Muscle layer of colon (tissue), 2 donors: ENCODE data around the gene AGAP1.

ENCODE experiments used
- H3K27ac ChIP-seq: one replicate; pipeline ENCODE4 v1.7.0; 2013; ENCODE audit warnings: low read depth, mild to moderate bottlenecking, low read length, moderate library complexity
- H3K27me3 ChIP-seq, 2 donors: one replicate each; pipeline ENCODE4 v1.7.0; 2013; ENCODE audit warnings: low read length in 2 of 2, mild to moderate bottlenecking in 2 of 2; ENCODE audit not compliant: insufficient read depth in 2 of 2, control insufficient read depth in 1 of 2
- H3K36me3 ChIP-seq: one replicate; pipeline ENCODE4 v1.7.0; 2013; ENCODE audit warnings: mild to moderate bottlenecking, low read length; ENCODE audit not compliant: insufficient read depth
- H3K4me1 ChIP-seq: one replicate; pipeline ENCODE4 v1.7.0; 2013; ENCODE audit warnings: mild to moderate bottlenecking, low read length; ENCODE audit not compliant: insufficient read depth
- H3K4me3 ChIP-seq, 2 donors: one replicate each; pipeline ENCODE4 v1.7.0; 2013; ENCODE audit warnings: low read length in 2 of 2, low read depth in 1 of 2, mild to moderate bottlenecking in 1 of 2, moderate library complexity in 1 of 2
- H3K9ac ChIP-seq: one replicate; pipeline ENCODE4 v1.7.0; 2013; ENCODE audit warnings: low read length
- H3K9me3 ChIP-seq: one replicate; pipeline ENCODE4 v1.7.0; 2013; ENCODE audit warnings: mild to moderate bottlenecking, low read length
- donor health status: abdominal sarcoma.
- donor health status: Adenocarcinoma of cecum.

Gene AGAP1

GRCh38 chr2:235545339-235546150, 51.7 kb downstream of the AGAP1 start:
- H3K9ac ChIP-seq, result no peak overlapping the region
- H3K27me3 ChIP-seq, result no peaks in the 10 kb centered on the region
- no peaks in the 10 kb centered on the region for H3K9me3 ChIP-seq
- H3K4me3 ChIP-seq, result no peak overlapping the region
- no peak overlapping the region for H3K27ac ChIP-seq
- H3K4me1 ChIP-seq, result no peaks in the 10 kb centered on the region
- H3K36me3 ChIP-seq, result no peaks in the 10 kb centered on the region

DNA sequence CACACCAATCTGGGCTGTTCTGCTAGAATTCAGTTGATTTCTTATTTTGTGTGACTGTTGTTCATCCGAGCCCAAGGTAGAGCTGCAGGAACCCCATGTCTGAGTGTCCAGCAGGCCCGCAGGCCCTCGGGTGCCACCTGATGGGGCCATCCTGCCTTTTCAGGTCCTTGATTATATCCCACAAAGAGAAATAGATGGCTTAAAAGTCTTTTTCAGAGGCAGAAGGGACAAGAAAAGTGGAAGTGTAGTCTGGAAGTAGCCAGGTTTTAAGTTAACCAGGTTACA, 52.2 kb downstream of the AGAP1 start:
- Histone ChIP-seq H3K9me3 (no peaks in the 10 kb centered on the region), H3K27ac (no peak overlapping the region), H3K36me3 (no peaks in the 10 kb centered on the region), H3K27me3 (no peaks in the 10 kb centered on the region), H3K9ac (no peak overlapping the region), H3K4me1 (no peaks in the 10 kb centered on the region), H3K4me3 (no peak overlapping the region)

DNA sequence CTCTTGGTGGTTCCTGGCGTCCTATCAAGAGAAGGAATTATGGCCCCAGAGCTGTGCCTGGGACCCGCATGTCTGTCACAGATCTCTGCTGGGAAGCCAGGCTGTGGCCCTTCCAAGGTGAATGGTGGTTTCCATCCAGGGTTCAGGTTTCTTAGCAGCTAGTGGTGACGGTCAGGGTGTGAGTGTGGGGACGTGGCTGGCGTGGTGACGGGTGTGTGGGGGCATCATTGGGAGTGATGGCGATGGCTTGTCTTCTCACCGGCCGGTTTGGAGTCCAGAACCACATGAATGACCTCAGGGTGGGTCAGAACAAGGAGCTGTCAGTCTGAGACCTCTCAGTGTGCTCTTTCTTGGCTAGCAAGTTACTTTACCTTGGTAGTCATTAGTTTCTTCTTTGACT, 52.6 kb downstream of the AGAP1 start:
- H3K9me3 ChIP-seq, result no peaks in the 10 kb centered on the region
- no peak overlapping the region for H3K4me3 ChIP-seq
- H3K9ac ChIP-seq, result no peak overlapping the region
- no peaks in the 10 kb centered on the region for H3K36me3 ChIP-seq
- no peaks in the 10 kb centered on the region for H3K27me3 ChIP-seq
- H3K4me1 ChIP-seq, result no peaks in the 10 kb centered on the region
- H3K27ac ChIP-seq, result no peak overlapping the region

DNA sequence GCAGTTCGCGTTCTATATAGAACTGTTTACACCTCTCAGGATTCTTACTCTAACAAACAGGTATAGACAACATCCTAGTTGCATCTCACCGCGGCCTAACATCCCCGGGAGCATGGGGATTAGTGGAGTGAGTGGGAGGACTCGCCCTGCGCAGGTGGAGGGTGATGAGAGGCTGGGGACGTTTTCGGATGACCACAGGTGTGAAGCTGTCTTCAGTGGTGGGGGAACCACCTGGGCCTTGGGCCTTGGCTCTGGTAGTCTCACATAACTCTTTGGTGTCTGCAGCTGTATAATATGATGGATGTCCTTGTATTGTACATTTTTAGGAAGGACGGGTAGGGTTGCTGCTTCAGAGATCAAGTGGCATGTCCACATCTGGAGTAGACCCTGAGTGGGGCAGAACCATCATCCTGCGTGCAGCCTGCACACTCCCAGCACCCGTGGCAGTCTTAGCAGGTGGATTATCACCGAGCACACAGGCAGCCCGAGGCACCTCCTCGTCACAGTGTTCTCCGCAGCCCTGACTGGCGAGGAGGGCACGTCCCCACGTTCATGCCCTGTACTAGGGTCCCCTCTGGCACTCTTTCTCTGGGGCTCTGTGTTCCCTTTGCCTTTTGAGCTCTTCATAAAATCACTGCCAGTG, 56.0 kb downstream of the AGAP1 start:
- H3K27ac ChIP-seq, result no peak overlapping the region
- H3K9ac ChIP-seq, result no peak overlapping the region
- no peaks in the 10 kb centered on the region for H3K36me3 ChIP-seq
- no peaks in the 10 kb centered on the region for H3K9me3 ChIP-seq
- peaks cover 7% of the 10 kb centered on the region for H3K4me1 ChIP-seq
- H3K4me3 ChIP-seq, result no peak overlapping the region
- H3K27me3 ChIP-seq, result no peaks in the 10 kb centered on the region

DNA sequence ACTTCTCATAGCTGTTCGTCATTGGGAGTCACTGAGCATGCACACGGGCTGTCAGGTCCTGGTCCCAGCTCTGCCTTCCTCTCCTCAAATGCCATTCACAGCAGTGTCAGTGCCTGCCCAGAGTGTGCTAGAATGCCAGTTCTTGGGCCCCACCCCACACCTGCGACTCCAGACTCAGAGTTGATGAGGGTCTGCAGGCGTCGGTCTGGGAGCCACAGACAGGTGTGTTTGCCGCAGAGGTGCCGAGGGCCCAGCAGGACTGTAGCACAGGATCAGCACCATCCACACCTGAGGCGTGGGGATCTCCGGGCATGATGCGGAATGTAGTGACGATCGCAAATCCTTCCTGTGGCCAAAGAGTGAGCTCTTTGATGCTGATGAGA, 56.5 kb downstream of the AGAP1 start:
- no peaks in the 10 kb centered on the region for H3K36me3 ChIP-seq
- H3K9me3 ChIP-seq, result no peaks in the 10 kb centered on the region
- peaks cover 7% of the 10 kb centered on the region for H3K4me1 ChIP-seq
- no peak overlapping the region for H3K27ac ChIP-seq
- H3K9ac ChIP-seq, result no peak overlapping the region
- no peaks in the 10 kb centered on the region for H3K27me3 ChIP-seq
- H3K4me3 ChIP-seq, result no peak overlapping the region

DNA sequence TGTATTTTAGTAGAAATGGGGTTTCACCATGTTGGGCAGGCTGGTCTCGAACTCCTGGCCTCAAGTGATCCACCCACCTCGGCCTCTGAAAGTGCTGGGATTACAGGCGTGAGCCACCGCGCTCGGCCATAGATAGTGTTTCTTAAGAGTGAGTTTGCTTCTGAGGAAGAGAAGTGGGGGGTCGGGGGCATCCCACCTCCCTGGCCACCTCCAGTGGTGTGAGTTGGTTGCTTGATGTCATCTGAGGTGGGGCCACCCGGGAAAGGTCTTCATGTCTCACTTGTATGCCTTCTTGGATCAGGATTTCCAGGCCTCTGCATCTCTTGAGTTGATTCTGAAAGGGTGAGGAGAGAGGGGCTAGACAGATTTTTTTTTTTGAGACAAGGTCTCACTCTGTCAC, 57.1 kb downstream of the AGAP1 start:
- H3K27me3 ChIP-seq, result no peaks in the 10 kb centered on the region
- H3K36me3 ChIP-seq, result no peaks in the 10 kb centered on the region
- H3K9ac ChIP-seq, result no peak overlapping the region
- H3K9me3 ChIP-seq, result no peaks in the 10 kb centered on the region
- peaks cover 7% of the 10 kb centered on the region for H3K4me1 ChIP-seq
- no peak overlapping the region for H3K27ac ChIP-seq
- H3K4me3 ChIP-seq, result no peak overlapping the region

DNA sequence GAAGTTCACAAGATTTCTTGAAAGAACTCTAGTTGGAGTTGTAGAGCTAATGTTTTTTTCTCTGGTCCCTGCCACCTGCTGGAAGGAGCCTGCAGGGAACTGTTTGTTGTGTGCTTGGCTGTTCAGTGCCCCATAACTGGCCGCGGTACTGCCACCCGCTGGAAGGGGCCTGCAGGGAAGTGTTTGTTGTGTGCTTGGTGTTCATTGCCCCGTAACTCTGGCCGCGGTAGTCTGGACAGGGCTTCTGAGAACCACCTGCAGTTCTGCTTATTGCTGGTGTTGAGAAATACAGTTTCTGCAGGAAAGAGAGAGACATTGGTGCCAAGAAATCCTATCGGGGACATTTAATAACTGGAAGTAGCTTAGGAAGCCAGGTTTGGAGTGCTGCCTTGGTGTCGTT, 58.1 kb downstream of the AGAP1 start:
- Histone ChIP-seq H3K4me3 (no peak overlapping the region), H3K27ac (no peak overlapping the region), H3K9me3 (no peaks in the 10 kb centered on the region), H3K9ac (no peak overlapping the region), H3K27me3 (no peaks in the 10 kb centered on the region), H3K4me1 (peaks cover 7% of the 10 kb centered on the region), H3K36me3 (no peaks in the 10 kb centered on the region)

GRCh38 chr2:235552671-235553070, 58.8 kb downstream of the AGAP1 start:
- H3K27me3 ChIP-seq, result no peaks in the 10 kb centered on the region
- H3K36me3 ChIP-seq, result no peaks in the 10 kb centered on the region
- no peak overlapping the region for H3K4me3 ChIP-seq
- no peak overlapping the region for H3K9ac ChIP-seq
- H3K27ac ChIP-seq, result no peak overlapping the region
- no peaks in the 10 kb centered on the region for H3K9me3 ChIP-seq
- H3K4me1 ChIP-seq, result peaks cover 7% of the 10 kb centered on the region

GRCh38 chr2:235553291-235553690, 59.4 kb downstream of the AGAP1 start:
- H3K36me3 ChIP-seq, result no peaks in the 10 kb centered on the region
- H3K9ac ChIP-seq, result no peak overlapping the region
- H3K9me3 ChIP-seq, result no peaks in the 10 kb centered on the region
- no peaks in the 10 kb centered on the region for H3K27me3 ChIP-seq
- no peak overlapping the region for H3K27ac ChIP-seq
- peaks cover 7% of the 10 kb centered on the region for H3K4me1 ChIP-seq
- H3K4me3 ChIP-seq, result no peak overlapping the region

DNA sequence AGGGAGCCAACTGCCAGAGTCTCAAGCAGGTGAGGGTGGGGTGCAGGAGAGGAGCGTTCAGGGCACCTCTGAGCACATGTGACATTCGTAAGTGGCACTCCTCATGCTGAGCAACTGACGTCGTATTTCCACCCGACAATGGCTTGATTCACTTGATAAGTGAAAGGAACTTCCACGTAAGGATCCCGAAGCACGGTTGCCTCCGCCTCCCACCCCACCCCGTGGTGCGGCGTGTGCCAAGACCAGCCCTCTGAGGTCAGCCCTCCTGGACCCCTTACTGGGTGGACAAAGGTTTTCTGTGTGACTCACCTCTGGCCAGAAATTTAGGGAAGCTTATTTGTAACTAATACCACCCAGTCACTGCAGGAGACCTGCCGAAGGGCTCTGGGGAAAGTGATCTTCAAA, 59.9 kb downstream of the AGAP1 start:
- Histone ChIP-seq H3K9me3 (no peaks in the 10 kb centered on the region), H3K4me3 (no peak overlapping the region), H3K9ac (no peak overlapping the region), H3K27ac (no peak overlapping the region), H3K4me1 (peaks cover 7% of the 10 kb centered on the region), H3K36me3 (no peaks in the 10 kb centered on the region), H3K27me3 (no peaks in the 10 kb centered on the region)

GRCh38 chr2:235554385-235554784, 60.5 kb downstream of the AGAP1 start:
- Histone ChIP-seq H3K27ac (no peak overlapping the region), H3K4me1 (peaks cover 7% of the 10 kb centered on the region), H3K36me3 (no peaks in the 10 kb centered on the region), H3K9ac (no peak overlapping the region), H3K4me3 (no peak overlapping the region), H3K9me3 (no peaks in the 10 kb centered on the region), H3K27me3 (no peaks in the 10 kb centered on the region)

GRCh38 chr2:235554936-235555335, 61.1 kb downstream of the AGAP1 start:
- Histone ChIP-seq H3K4me1 (peaks cover 7% of the 10 kb centered on the region), H3K9ac (no peak overlapping the region), H3K27ac (no peak overlapping the region), H3K27me3 (no peaks in the 10 kb centered on the region), H3K9me3 (no peaks in the 10 kb centered on the region), H3K36me3 (no peaks in the 10 kb centered on the region), H3K4me3 (no peak overlapping the region)
